Pulmonary artery endothelial cell (primary cell): ENCODE measurements around the gene CDC25A. TPM values are rescaled to one million over a fixed set of nuclear protein-coding genes. Genes with fewer than 3 reads are reported as not detected.
A peak's percentile ranks its signal among the peaks of the same experiment; 100 is the strongest.
"Not testable (repeated sequence)": the region's sequence is repeated elsewhere in the genome, so short reads cannot be mapped to it uniquely, and the experiment has no call there.

Experiments
- DNase-seq: peaks from one replicate; pipeline ENCODE4 v3.0.0-alpha.2; 2011; ENCODE audit warnings: low read depth, low spot score
- total RNA-seq: library from RNA; depleted of rRNA; stranded (reverse); fragments of >200 nt; gene quantifications from 2 replicates; pipeline ENCODE4 v1.2.3, GENCODE V29; 2014

Gene CDC25A
- total RNA-seq, 1 donor from 2014 or later = 15.8 TPM

GRCh38 chr3:48142316-48142870, 45.8 kb downstream of the CDC25A start:
- no peak for DNase-seq

- no peak for DNase-seq
These were observed 46.5 kb downstream of the CDC25A start for GRCh38 chr3:48141604-48142137.

GRCh38 chr3:48140936-48141603, 47.1 kb downstream of the CDC25A start:
- DNase-seq = no peak

- no peak for DNase-seq
These were observed 47.9 kb downstream of the CDC25A start for GRCh38 chr3:48140336-48140757.

DNA sequence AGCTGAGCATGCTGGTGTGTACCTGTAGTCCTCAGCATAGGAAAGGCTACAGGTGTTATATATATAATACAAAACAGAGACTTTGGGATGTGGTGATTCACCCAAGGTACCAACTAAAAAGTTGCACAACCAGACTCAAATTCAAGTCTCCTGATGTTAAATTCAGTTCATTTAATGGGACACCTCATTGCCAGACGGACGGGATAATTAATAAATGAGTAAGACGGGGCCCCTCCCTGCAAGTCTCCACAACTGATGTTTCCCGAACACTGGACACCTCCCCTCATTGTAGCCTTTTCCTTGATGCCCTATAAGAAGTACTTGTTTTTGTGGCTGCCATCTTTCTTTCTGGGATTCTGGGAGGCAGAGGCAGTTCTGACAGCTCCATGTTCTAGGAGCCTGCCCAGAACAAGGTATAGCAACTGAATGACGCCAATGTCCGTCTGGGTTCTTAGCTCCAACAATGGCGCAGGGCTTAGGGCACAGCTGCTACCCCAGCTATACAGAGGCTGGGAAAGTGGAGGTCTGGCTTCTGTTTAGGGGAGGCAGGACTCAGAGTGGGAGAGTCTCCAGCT, 50.7 kb downstream of the CDC25A start:
- no peak for DNase-seq

DNA sequence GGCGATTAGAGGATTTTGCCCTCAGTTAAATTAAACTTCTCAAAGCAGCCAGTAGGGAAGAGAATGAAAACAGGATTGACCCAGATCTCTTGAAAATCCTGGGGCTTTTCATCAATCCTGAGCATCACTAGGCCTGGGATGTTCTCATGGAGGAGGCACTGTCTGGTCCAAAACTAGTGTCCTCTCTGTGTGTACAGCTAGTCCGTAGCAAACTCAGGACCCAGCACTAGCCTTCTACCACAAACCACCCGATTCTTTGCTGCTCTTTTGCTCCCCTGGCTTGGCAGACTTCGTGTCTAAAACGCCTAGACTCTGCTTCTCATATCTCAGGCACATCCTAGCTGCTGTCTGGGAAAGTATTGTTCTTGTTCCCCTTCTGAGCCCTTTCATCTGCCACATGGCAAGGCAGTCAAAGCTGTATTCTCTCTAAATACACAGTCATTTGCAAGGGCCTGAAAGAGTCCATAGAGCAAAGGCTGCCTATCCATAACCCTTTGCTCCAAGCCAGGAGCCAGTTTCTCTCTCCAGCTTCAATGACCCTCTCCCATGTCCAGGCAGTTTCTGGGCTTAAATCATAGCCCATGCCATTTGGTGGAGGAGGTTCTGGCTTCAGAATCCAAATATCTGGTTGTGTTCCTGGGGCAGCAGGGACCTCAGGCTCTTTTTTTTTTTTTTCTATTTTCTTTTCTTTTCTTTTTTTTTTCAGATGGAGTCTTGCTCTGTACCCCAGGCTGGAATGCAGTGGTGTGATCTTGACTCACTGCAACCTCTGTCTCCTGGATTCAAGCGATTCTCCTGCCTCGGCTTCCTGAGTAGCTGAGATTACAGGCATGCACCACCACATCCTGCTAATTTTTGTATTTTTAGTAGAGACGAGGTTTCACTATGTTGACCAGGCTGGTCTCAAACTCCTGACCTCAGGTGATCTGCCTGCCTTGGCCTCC, 52.4 kb downstream of the CDC25A start:
- DNase-seq = no peak

GRCh38 chr3:48130321-48130904, 57.8 kb downstream of the CDC25A start:
- DNase-seq = peak; percentile 62

DNA sequence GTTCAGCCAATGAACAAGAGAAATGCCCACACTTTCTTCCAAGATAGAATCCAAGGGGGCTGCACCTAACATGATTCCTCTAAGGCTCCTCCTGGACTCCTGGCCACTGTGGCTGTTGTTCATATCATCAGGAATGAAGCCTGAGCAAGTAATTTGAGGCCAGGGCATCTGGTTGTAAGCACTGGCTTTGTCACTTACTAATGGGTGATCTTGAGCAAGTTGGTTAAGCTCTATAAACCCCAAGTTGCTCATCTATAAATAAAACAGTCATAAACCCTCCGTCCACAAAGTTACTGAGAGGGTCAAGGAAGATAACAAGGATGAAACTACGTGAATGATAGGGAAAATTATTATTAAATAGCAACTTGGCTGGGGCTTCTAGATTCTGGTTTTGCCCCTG, 58.3 kb downstream of the CDC25A start:
- DNase-seq = no peak

GRCh38 chr3:48128774-48129173, 59.4 kb downstream of the CDC25A start:
- DNase-seq = no peak

DNA sequence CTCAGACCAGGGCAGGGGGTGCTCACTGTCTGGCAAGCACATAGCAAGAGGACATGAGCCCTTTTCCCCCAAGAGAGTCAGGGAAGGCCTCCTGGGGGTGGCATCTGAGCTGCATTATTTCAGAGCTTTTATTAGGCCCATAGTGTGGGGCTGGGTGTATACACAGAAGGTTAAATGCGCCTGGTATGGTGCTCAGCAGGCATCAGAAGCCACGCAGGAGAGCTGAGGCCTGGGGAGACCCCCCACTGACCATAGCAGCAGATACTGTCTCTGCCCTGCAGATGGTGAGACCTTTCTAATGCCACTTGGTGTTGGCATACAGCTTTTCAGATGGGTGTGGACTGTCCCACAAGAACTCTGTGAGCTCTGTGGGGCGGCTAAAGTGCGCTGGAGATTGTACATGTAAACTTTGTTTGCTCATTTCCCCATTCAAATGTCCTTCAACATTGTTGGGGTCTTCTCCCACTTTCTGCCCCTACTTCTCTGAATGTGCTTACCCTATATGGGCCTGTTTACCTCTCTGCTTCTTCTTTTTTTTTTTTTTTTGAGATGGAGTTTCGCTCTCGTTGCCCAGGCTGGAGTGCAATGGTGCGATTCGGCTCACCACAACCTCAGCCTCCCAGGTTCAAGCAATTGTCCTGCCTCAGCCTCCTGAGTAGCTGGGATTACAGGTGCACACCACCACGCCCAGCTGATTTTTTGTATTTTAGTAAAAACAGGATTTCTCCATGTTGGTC, 62.2 kb downstream of the CDC25A start:
- DNase-seq = no peak

- no peak for DNase-seq
These were observed 63.1 kb downstream of the CDC25A start for GRCh38 chr3:48125013-48125705.

DNA sequence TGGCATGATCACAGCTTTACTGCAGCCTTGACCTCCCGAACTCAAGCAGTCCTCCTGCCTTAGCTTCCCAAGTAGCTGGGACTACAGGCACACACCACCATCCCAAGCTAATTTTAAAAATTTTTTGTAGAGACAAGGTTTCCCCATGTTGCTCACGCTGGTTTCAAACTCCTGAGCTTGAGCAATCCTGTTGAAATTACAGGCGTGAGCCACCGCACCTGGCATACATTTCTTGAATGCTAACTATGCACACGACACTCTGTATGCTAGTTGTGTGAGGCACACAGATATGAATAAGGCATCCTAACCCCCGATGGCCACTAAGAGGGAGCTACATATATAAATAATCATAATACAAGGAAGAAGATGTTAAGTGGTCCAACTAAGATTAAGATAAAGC, 64.9 kb downstream of the CDC25A start:
- no peak for DNase-seq

DNA sequence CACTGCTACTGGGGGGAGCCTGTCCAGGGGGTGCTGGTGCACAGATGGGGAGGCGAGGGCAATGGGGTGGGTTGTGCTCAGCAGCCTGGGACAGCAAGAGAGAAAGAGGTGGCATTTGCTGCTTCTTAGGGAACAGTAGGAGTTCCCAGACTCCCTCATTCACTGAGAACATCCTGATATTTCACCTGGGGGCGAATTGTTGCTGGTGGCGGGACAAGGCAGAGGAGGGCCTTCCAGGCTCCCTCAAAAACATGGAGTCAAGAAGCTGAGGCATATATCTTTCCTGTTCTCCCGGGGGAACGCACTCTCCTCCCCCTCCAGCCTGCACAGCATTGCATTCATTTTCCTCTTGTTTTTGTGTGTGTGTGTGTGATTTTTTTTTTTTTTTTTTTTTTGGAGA, 65.7 kb downstream of the CDC25A start:
- DNase-seq = no peak

DNA sequence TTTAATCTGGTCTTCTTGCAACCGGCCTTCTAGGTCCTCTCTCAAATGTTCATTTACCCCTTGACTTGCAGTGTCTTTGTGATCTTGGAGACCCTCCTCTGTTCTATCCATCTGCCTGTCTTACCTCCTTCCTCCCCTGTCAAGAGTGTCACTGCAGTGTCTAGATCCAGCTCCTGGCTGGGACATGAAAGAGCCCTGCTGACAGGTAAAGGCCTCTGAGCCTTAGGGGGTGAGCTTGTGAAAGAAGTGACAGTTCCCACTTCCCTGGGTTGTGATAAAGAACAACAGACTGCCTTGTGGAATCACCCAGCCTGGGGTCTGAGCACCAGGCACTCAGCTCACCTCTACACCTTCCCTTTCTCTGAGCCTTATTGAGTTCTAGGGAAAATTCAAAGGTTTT, 68.0 kb downstream of the CDC25A start:
- no peak for DNase-seq

- DNase-seq = no peak
These were observed 68.6 kb downstream of the CDC25A start for GRCh38 chr3:48119505-48120193.

GRCh38 chr3:48118928-48119327, 69.3 kb downstream of the CDC25A start:
- DNase-seq = no peak

DNA sequence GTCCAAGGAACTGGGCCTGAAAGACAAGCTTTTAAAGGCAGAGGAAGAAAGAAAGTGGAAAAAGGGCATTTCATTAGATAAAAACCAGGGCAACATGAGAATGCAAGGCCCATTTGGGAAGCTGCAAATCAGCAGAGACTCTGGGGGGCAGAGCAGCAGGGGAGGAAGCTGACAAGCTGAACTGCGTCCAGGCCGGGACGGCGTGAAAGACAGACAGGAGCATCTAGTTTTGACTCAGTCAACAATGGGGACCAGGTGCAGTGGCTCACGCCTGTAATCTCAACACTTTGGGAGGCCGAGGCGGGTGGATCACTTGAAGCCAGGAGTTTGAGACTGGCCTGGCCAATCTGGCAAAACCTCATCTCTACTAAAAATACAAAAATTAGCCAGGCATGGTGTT, 69.9 kb downstream of the CDC25A start:
- no peak for DNase-seq

GRCh38 chr3:48112813-48113212, 75.4 kb downstream of the CDC25A start:
- no peak for DNase-seq

- not testable (repeated sequence) for DNase-seq
These were observed 76.0 kb downstream of the CDC25A start for GRCh38 chr3:48112108-48112791.
